ENCODE results near the gene CDK10. TPM values are rescaled to one million over a fixed set of nuclear protein-coding genes. Genes with fewer than 3 reads are reported as not detected.

CDK10 gene
- total and polyA plus RNA-seq, 9 of the 15 experiments (the other 6 are each of a cell fraction or from before 2014, with no cell fraction given): 2.0 to 85.1 (median 40.1) TPM

DNA sequence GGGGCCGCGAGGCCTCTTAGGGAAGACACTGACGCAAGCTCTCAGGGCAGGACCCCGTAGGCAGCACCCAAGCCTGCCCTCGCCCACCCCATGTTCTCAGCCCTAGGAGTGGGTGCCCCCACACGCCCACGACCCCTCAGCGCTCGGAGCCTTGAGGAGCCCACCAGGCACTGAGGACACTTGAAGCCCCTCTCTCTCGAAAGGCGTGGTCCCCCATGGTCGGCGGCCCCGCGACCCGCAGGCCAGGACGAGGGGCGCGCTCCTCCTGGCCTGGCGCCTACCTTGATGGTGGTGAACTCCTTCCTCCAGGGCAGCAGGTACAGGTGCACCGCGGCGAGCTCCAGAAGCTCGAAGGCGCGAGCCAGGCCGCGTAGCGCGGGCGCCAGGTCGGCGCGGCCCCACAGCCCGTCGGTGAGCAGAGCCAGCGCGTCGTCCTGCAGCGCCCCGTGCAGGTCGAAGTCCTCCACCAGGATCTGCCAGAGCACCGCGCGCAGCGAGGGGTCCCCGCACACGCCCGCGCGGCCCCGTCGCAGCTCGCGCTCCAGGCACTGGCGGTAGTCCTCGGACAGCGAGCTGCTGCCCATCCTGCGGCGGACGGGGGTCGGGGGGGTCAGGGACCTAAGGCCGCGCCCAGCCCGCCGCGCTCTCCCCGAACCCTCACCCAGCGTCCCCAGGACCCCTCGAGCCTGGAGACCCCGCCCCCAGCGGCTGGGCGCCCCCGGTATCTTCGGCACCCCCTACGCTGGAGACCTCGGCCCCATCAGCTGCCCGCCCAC lies 14.3 kb downstream of the CDK10 start (continued):
- TF ChIP-seq, protein P1, sequence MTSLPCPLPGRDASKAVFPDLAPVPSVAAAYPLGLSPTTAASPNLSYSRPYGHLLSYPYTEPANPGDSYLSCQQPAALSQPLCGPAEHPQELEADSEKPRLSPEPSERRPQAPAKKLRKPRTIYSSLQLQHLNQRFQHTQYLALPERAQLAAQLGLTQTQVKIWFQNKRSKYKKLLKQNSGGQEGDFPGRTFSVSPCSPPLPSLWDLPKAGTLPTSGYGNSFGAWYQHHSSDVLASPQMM (CRISPR knock-in tag; IDR thresholded peaks at IDR 0.05): no peak
- no peak for TF ChIP-seq ZNF444 (CRISPR knock-in tag; IDR thresholded peaks at IDR 0.05)
- TF ChIP-seq ETS2 (tag; IDR thresholded peaks at IDR 0.05; ENCODE audit: borderline replicate concordance, poor library complexity, severe bottlenecking): no peak
- no peak for TF ChIP-seq NBN (IDR thresholded peaks at IDR 0.05; ENCODE audit: low read depth)
- TF ChIP-seq DDX20 (tag; IDR thresholded peaks at IDR 0.05; ENCODE audit: low read depth): no peak
- TF ChIP-seq TAL1 (IDR thresholded peaks at IDR 0.05): no peak
- TF ChIP-seq, protein P2, sequence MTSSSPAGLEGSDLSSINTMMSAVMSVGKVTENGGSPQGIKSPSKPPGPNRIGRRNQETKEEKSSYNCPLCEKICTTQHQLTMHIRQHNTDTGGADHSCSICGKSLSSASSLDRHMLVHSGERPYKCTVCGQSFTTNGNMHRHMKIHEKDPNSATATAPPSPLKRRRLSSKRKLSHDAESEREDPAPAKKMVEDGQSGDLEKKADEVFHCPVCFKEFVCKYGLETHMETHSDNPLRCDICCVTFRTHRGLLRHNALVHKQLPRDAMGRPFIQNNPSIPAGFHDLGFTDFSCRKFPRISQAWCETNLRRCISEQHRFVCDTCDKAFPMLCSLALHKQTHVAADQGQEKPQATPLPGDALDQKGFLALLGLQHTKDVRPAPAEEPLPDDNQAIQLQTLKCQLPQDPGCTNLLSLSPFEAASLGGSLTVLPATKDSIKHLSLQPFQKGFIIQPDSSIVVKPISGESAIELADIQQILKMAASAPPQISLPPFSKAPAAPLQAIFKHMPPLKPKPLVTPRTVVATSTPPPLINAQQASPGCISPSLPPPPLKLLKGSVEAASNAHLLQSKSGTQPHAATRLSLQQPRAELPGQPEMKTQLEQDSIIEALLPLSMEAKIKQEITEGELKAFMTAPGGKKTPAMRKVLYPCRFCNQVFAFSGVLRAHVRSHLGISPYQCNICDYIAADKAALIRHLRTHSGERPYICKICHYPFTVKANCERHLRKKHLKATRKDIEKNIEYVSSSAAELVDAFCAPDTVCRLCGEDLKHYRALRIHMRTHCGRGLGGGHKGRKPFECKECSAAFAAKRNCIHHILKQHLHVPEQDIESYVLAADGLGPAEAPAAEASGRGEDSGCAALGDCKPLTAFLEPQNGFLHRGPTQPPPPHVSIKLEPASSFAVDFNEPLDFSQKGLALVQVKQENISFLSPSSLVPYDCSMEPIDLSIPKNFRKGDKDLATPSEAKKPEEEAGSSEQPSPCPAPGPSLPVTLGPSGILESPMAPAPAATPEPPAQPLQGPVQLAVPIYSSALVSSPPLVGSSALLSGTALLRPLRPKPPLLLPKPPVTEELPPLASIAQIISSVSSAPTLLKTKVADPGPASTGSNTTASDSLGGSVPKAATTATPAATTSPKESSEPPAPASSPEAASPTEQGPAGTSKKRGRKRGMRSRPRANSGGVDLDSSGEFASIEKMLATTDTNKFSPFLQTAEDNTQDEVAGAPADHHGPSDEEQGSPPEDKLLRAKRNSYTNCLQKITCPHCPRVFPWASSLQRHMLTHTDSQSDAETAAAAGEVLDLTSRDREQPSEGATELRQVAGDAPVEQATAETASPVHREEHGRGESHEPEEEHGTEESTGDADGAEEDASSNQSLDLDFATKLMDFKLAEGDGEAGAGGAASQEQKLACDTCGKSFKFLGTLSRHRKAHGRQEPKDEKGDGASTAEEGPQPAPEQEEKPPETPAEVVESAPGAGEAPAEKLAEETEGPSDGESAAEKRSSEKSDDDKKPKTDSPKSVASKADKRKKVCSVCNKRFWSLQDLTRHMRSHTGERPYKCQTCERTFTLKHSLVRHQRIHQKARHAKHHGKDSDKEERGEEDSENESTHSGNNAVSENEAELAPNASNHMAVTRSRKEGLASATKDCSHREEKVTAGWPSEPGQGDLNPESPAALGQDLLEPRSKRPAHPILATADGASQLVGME (CRISPR knock-in tag; IDR thresholded peaks at IDR 0.05): no peak
- TF ChIP-seq SETDB1 (IDR thresholded peaks at IDR 0.05; ENCODE audit: low read length): no peak
- peak; percentile 26 for TF ChIP-seq KDM2B (CRISPR knock-in tag; IDR thresholded peaks at IDR 0.05)
- TF ChIP-seq, protein P3, sequence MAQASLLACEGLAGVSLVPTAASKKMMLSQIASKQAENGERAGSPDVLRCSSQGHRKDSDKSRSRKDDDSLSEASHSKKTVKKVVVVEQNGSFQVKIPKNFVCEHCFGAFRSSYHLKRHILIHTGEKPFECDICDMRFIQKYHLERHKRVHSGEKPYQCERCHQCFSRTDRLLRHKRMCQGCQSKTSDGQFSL (CRISPR knock-in tag; IDR thresholded peaks at IDR 0.05): no peak
- TF ChIP-seq, protein P3 (tag; IDR thresholded peaks at IDR 0.05): no peak
- TF ChIP-seq GABPB1 (CRISPR knock-in tag; IDR thresholded peaks at IDR 0.05): no peak; the same call in 1 of the 2 replicates
- no peak for TF ChIP-seq NCOA1 (IDR thresholded peaks at IDR 0.05; ENCODE audit: low read depth)
- no peak for TF ChIP-seq RBM25 (IDR thresholded peaks at IDR 0.05; ENCODE audit: low read depth, low read length, severe bottlenecking)
- TF ChIP-seq MCM2 (IDR thresholded peaks at IDR 0.05; ENCODE audit: low read depth): no peak
- TF ChIP-seq ZNF551 (CRISPR knock-in tag; IDR thresholded peaks at IDR 0.05): no peak
- TF ChIP-seq, protein P4, sequence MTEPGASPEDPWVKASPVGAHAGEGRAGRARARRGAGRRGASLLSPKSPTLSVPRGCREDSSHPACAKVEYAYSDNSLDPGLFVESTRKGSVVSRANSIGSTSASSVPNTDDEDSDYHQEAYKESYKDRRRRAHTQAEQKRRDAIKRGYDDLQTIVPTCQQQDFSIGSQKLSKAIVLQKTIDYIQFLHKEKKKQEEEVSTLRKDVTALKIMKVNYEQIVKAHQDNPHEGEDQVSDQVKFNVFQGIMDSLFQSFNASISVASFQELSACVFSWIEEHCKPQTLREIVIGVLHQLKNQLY (CRISPR knock-in tag; conservative IDR thresholded peaks at IDR 0.05): no peak; a peak in 1 of 4 replicates
- TF ChIP-seq NFIX (CRISPR knock-in tag; IDR thresholded peaks at IDR 0.05; ENCODE audit: low read depth): no peak
- no peak for TF ChIP-seq NFE2L1 (tag; IDR thresholded peaks at IDR 0.05; ENCODE audit: borderline replicate concordance, low read depth)
